ENCODE measurements around the gene ZNF320. TPM values are rescaled to one million over a fixed set of nuclear protein-coding genes. Genes with fewer than 3 reads are reported as not detected.
"Not testable (repeated sequence)": the region's sequence is repeated elsewhere in the genome, so short reads cannot be mapped to it uniquely, and the experiment has no call there.

Gene ZNF320
- total RNA-seq, 1 donor from 2014 or later: 30.1 TPM

DNA sequence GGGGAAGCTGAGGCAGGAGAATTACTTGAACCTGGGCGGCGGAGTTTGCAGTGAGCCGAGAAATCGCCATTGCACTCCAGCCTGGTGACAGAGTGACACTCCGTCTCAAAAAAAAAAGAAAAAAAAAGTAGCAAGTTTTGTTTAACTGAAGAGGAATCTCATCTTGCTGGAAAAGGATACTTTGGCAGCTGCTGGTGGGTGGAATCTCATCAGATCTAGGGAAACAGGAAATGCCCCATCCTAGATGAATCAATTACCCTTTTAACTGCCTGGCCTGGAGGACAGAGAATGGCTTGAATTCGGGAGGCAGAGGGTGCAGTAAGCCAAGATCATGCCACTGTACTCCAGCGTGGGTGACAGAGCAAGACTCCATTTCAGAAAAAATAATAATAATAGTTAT is 8.4 kb downstream of the ZNF320 start:
- H3K27me3 Mint-ChIP-seq (ENCODE audit: insufficient read depth, low read depth): no peaks in the 10 kb centered on the region
- Histone ChIP-seq H3K27ac (no peak overlapping the region), H3K4me1 (no peaks in the 10 kb centered on the region), H3F3A (ENCODE audit: low read depth) (no peaks in the 10 kb centered on the region), H3K9me3 (ENCODE audit: low read depth) (no peaks in the 10 kb centered on the region), H3K9ac (no peak overlapping the region), H4K20me1 (ENCODE audit: low read depth) (no peaks in the 10 kb centered on the region), H2AFZ (replicated peaks) (no peak overlapping the region), H3K79me2 (ENCODE audit: low read depth) (peaks cover 13% of the 10 kb centered on the region), H3K4me2 (no peak overlapping the region), H3K36me3 (peaks cover 10% of the 10 kb centered on the region), H3K4me3 (no peak overlapping the region), H3K27me3 (no peaks in the 10 kb centered on the region)
- no peak overlapping the region for H3K4me3 Mint-ChIP-seq
- no peak for DNase-seq (ENCODE audit: low spot score)
- H3K27ac Mint-ChIP-seq: no peak overlapping the region
- H3K9me3 Mint-ChIP-seq: peaks cover 25% of the 10 kb centered on the region
- TF ChIP-seq EZH2 (IDR thresholded peaks at IDR 0.05) (no peak), EZH2phosphoT487 (IDR thresholded peaks at IDR 0.05) (no peak)
- TF ChIP-seq, protein P1, sequence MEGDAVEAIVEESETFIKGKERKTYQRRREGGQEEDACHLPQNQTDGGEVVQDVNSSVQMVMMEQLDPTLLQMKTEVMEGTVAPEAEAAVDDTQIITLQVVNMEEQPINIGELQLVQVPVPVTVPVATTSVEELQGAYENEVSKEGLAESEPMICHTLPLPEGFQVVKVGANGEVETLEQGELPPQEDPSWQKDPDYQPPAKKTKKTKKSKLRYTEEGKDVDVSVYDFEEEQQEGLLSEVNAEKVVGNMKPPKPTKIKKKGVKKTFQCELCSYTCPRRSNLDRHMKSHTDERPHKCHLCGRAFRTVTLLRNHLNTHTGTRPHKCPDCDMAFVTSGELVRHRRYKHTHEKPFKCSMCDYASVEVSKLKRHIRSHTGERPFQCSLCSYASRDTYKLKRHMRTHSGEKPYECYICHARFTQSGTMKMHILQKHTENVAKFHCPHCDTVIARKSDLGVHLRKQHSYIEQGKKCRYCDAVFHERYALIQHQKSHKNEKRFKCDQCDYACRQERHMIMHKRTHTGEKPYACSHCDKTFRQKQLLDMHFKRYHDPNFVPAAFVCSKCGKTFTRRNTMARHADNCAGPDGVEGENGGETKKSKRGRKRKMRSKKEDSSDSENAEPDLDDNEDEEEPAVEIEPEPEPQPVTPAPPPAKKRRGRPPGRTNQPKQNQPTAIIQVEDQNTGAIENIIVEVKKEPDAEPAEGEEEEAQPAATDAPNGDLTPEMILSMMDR (IDR thresholded peaks at IDR 0.05): no peak
- peaks cover 73% of the 10 kb centered on the region for H3K36me3 Mint-ChIP-seq
- no peaks in the 10 kb centered on the region for H3K4me1 Mint-ChIP-seq

DNA sequence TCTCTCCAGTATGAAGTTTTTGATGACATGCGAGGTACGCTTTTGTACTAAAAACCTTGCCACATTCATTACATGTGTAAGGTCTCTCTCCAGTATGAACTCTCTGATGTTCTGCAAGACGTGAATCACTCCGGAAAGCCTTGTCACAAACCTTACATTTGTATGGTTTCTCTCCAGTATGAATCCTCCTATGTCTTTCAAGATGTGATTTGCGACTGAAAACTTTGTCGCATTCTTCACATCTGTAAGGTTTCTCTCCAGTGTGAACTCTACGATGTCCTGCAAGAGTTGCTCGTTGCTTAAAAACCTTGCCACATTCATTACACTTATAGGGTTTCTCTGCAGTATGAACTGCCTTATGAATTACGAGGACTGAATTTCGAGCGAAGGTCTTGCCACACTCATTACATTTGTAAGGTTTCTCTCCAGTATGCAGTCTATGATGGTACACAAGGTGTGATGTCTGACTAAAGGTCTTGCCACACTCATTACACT is 16.5 kb downstream of the ZNF320 start:
- Mint-ChIP-seq H3K27me3 (ENCODE audit: insufficient read depth, low read depth) (no peaks in the 10 kb centered on the region), H3K9me3 (peaks cover 68% of the 10 kb centered on the region), H3K36me3 (peaks cover 75% of the 10 kb centered on the region), H3K4me1 (no peaks in the 10 kb centered on the region), H3K27ac (no peak overlapping the region), H3K4me3 (no peak overlapping the region)
- no peaks in the 10 kb centered on the region for H3K79me2 ChIP-seq (ENCODE audit: low read depth)
- H3K4me1 ChIP-seq: no peaks in the 10 kb centered on the region
- H4K20me1 ChIP-seq (ENCODE audit: low read depth): no peaks in the 10 kb centered on the region
- no peak overlapping the region for H3K4me2 ChIP-seq
- no peak overlapping the region for H3K9ac ChIP-seq
- H3K9me3 ChIP-seq (ENCODE audit: low read depth): no peaks in the 10 kb centered on the region
- no peak for DNase-seq (ENCODE audit: low spot score)
- no peak overlapping the region for H3K27ac ChIP-seq
- no peak overlapping the region for H3K4me3 ChIP-seq
- H3F3A ChIP-seq (ENCODE audit: low read depth): no peaks in the 10 kb centered on the region
- H2AFZ ChIP-seq (replicated peaks): no peak overlapping the region
- no peak for TF ChIP-seq EZH2 (IDR thresholded peaks at IDR 0.05)
- TF ChIP-seq, protein P1 (IDR thresholded peaks at IDR 0.05): no peak
- TF ChIP-seq EZH2phosphoT487 (IDR thresholded peaks at IDR 0.05): no peak
- H3K36me3 ChIP-seq: peaks cover 54% of the 10 kb centered on the region
- H3K27me3 ChIP-seq: no peaks in the 10 kb centered on the region

DNA sequence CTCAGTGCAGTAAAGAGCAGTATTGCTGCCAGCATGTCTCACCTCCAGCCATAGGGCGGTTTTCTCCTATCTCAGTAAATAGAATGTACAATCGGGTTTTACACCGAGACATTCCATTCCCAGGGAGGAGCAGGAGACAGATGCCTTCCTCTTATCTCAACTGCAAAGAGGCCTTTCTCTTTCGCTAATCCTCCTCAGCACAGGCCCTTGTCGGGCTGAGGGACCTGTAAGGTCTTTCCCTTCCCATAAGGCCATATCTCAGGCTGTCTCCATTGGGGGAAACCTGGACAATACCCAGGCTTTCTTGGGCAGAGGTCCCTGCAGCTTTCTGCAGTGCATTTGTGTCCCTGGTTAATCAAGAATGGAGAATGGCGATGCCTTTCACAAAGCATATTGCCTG is 24.4 kb downstream of the ZNF320 start:
- not testable (repeated sequence) for H3K36me3 ChIP-seq; H3K27me3 Mint-ChIP-seq (ENCODE audit: insufficient read depth, low read depth); H3K4me3 Mint-ChIP-seq; H3K4me2 ChIP-seq; H3K4me1 Mint-ChIP-seq; H3K9me3 ChIP-seq (ENCODE audit: low read depth); H3K9ac ChIP-seq; H3F3A ChIP-seq (ENCODE audit: low read depth); H3K4me1 ChIP-seq; H3K79me2 ChIP-seq (ENCODE audit: low read depth); H3K27me3 ChIP-seq; H3K27ac Mint-ChIP-seq; H4K20me1 ChIP-seq (ENCODE audit: low read depth); H3K4me3 ChIP-seq
- DNase-seq (ENCODE audit: low spot score): peak; percentile 20
- Mint-ChIP-seq H3K36me3 (peaks cover 10% of the 10 kb centered on the region), H3K9me3 (peaks cover 22% of the 10 kb centered on the region)
- peak overlapping the region; percentile 20 for H3K27ac ChIP-seq
- H2AFZ ChIP-seq (replicated peaks): peak overlapping the region; percentile 26

DNA sequence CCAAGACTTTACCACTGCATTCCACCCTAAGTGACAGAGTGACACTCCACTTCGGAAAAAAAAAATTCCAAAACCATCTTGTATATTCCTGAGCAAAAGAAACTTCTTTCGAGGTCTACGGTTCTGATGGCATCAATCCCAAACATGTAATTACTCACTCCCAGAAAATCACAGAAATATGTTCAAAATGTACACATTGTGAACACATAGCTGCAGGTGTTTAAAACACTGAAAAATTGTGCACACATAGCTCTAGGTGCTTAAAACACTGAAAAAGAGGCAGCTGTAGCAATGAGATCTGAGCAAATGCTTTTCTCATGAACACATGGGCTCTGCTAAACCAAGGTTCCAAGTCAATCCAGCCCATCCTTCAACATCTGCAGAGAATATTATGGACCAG is 26.0 kb downstream of the ZNF320 start:
- DNase-seq (ENCODE audit: low spot score): no peak
- no peak overlapping the region for H3K27ac Mint-ChIP-seq
- H3K36me3 ChIP-seq: no peaks in the 10 kb centered on the region
- TF ChIP-seq EZH2 (IDR thresholded peaks at IDR 0.05): no peak
- TF ChIP-seq, protein P1 (IDR thresholded peaks at IDR 0.05): no peak
- no peak for TF ChIP-seq EZH2phosphoT487 (IDR thresholded peaks at IDR 0.05)
- H3K4me3 ChIP-seq: no peak overlapping the region
- H3K9ac ChIP-seq: no peak overlapping the region
- H2AFZ ChIP-seq (replicated peaks): no peak overlapping the region
- H3K9me3 Mint-ChIP-seq: peaks cover 15% of the 10 kb centered on the region
- H3K27me3 Mint-ChIP-seq (ENCODE audit: insufficient read depth, low read depth): peaks cover 4% of the 10 kb centered on the region
- H3K79me2 ChIP-seq (ENCODE audit: low read depth): no peaks in the 10 kb centered on the region
- H3K9me3 ChIP-seq (ENCODE audit: low read depth): no peaks in the 10 kb centered on the region
- no peak overlapping the region for H3K4me3 Mint-ChIP-seq
- no peaks in the 10 kb centered on the region for H3K4me1 Mint-ChIP-seq
- H3K4me2 ChIP-seq: no peak overlapping the region
- peaks cover 4% of the 10 kb centered on the region for H3K4me1 ChIP-seq
- peaks cover 2% of the 10 kb centered on the region for H3K36me3 Mint-ChIP-seq
- no peak overlapping the region for H3K27ac ChIP-seq
- H3F3A ChIP-seq (ENCODE audit: low read depth): peaks cover 3% of the 10 kb centered on the region
- H4K20me1 ChIP-seq (ENCODE audit: low read depth): no peaks in the 10 kb centered on the region
- H3K27me3 ChIP-seq: no peaks in the 10 kb centered on the region

GRCh38 chr19:52868031-52868430 is 29.4 kb downstream of the ZNF320 start:
- H3K4me1 Mint-ChIP-seq; H4K20me1 ChIP-seq (ENCODE audit: low read depth): not testable (repeated sequence)

More at GRCh38 chr19:52868031-52868430, 29.4 kb downstream of the ZNF320 start:
- not testable (repeated sequence) for H3K36me3 ChIP-seq; DNase-seq (ENCODE audit: low spot score); H3K4me3 ChIP-seq; H3K27me3 ChIP-seq; H3K27ac Mint-ChIP-seq; H3K9me3 Mint-ChIP-seq; H3K4me1 ChIP-seq; H3K27ac ChIP-seq; H3K9me3 ChIP-seq (ENCODE audit: low read depth); H3K4me3 Mint-ChIP-seq; H3K79me2 ChIP-seq (ENCODE audit: low read depth); H3K27me3 Mint-ChIP-seq (ENCODE audit: insufficient read depth, low read depth); H2AFZ ChIP-seq (replicated peaks); H3K36me3 Mint-ChIP-seq; H3K9ac ChIP-seq; H3K4me2 ChIP-seq; H3F3A ChIP-seq (ENCODE audit: low read depth)

Data from neural progenitor cell (in vitro differentiated cells).